Skeletal muscle satellite cell (primary cell): ENCODE data around the gene SYK. TPM values are rescaled to one million over a fixed set of nuclear protein-coding genes. Genes with fewer than 3 reads are reported as not detected.
"Not testable (repeated sequence)": the region's sequence is repeated elsewhere in the genome, so short reads cannot be mapped to it uniquely, and the experiment has no call there.

ENCODE experiments used
- H3K27me3 ChIP-seq: 2 replicates; pipeline ENCODE4 v1.7.0; 2013; ENCODE audit warnings: low read length; ENCODE audit not compliant: control insufficient read depth, insufficient read depth
- H3K36me3 ChIP-seq: 2 replicates; pipeline ENCODE4 v1.7.0; 2013; ENCODE audit warnings: mild to moderate bottlenecking, control low read depth, low read length; ENCODE audit not compliant: insufficient read depth
- H3K4me1 ChIP-seq: 2 replicates; pipeline ENCODE4 v1.7.0; 2013; ENCODE audit warnings: low read length; ENCODE audit not compliant: control insufficient read depth, insufficient read depth
- H3K4me2 ChIP-seq: 2 replicates; pipeline ENCODE4 v1.7.0; 2013; ENCODE audit warnings: mild to moderate bottlenecking, low read length
- H3K4me3 ChIP-seq: 2 replicates; pipeline ENCODE4 v1.7.0; 2013; ENCODE audit warnings: low read length
- H3K9ac ChIP-seq: 2 replicates; pipeline ENCODE4 v1.7.0; 2013; ENCODE audit warnings: mild to moderate bottlenecking, low read depth, low read length, moderate library complexity
- H3K9me3 ChIP-seq: replicated peaks from 2 replicates; pipeline ENCODE4 v1.7.0; 2013; ENCODE audit warnings: mild to moderate bottlenecking, control low read depth, low read length
- total RNA-seq: library from RNA; depleted of rRNA; stranded (reverse); fragments of >200 nt; gene quantifications from 2 replicates; pipeline ENCODE4 v1.2.3, GENCODE V29; 2012; rRNA removed

The SYK gene
- total RNA-seq, result not detected in 2 replicates

- H3K4me2 ChIP-seq, result no peak within 1 kb of the TSS
Measured at GRCh38 chr9:90801241-90801972, at the start of gene SYK. TSS of gene SYK (plus strand) at chr9:90801819. CDS start at chr9:90843899, 42,080 bp downstream.

GRCh38 chr9:90755514-90756371, 45.9 kb upstream of the SYK start:
- H3K9me3 ChIP-seq, H3K36me3 ChIP-seq, H3K9ac ChIP-seq, H3K4me3 ChIP-seq, H3K4me2 ChIP-seq, H3K27me3 ChIP-seq, H3K4me1 ChIP-seq: not testable (repeated sequence)

More at GRCh38 chr9:90801241-90801972, at the start of gene SYK:
- H3K4me1 ChIP-seq, result no peaks in the 10 kb centered on the region
- no peaks in the 10 kb centered on the region for H3K9me3 ChIP-seq
- H3K4me3 ChIP-seq, result no peak within 1 kb of the TSS
- H3K9ac ChIP-seq, result no peak within 1 kb of the TSS
- peaks cover 33% of the 10 kb centered on the region for H3K27me3 ChIP-seq
- no peaks in the 10 kb centered on the region for H3K36me3 ChIP-seq

- H3K36me3 ChIP-seq, H3K9me3 ChIP-seq, H3K4me3 ChIP-seq, H3K4me2 ChIP-seq, H3K27me3 ChIP-seq, H3K4me1 ChIP-seq, H3K9ac ChIP-seq: not testable (repeated sequence)
Measured at GRCh38 chr9:90760577-90760976, 41.0 kb upstream of the SYK start.

GRCh38 chr9:90766731-90767130, 34.9 kb upstream of the SYK start:
- Histone ChIP-seq H3K9me3 (no peaks in the 10 kb centered on the region), H3K4me2 (no peak overlapping the region), H3K36me3 (no peaks in the 10 kb centered on the region), H3K4me3 (no peak overlapping the region), H3K27me3 (no peaks in the 10 kb centered on the region), H3K9ac (no peak overlapping the region), H3K4me1 (no peaks in the 10 kb centered on the region)

- Histone ChIP-seq H3K4me3 (no peak overlapping the region), H3K27me3 (no peaks in the 10 kb centered on the region), H3K4me1 (no peaks in the 10 kb centered on the region), H3K9ac (no peak overlapping the region), H3K4me2 (no peak overlapping the region), H3K36me3 (no peaks in the 10 kb centered on the region), H3K9me3 (no peaks in the 10 kb centered on the region)
Measured at GRCh38 chr9:90767523-90768100, 34.0 kb upstream of the SYK start.

- Histone ChIP-seq H3K9me3 (no peaks in the 10 kb centered on the region), H3K4me3 (no peak overlapping the region), H3K27me3 (no peaks in the 10 kb centered on the region), H3K4me2 (no peak overlapping the region), H3K9ac (no peak overlapping the region), H3K36me3 (no peaks in the 10 kb centered on the region), H3K4me1 (no peaks in the 10 kb centered on the region)
Measured at GRCh38 chr9:90770182-90770738, 31.4 kb upstream of the SYK start.

- no peaks in the 10 kb centered on the region for H3K9me3 ChIP-seq
- no peaks in the 10 kb centered on the region for H3K4me1 ChIP-seq
- no peaks in the 10 kb centered on the region for H3K36me3 ChIP-seq
- no peak overlapping the region for H3K4me2 ChIP-seq
- H3K9ac ChIP-seq, result no peak overlapping the region
- no peak overlapping the region for H3K4me3 ChIP-seq
- H3K27me3 ChIP-seq, result no peaks in the 10 kb centered on the region
Measured at GRCh38 chr9:90770927-90771326, 30.7 kb upstream of the SYK start.

- no peaks in the 10 kb centered on the region for H3K27me3 ChIP-seq
- H3K9me3 ChIP-seq, result no peaks in the 10 kb centered on the region
- H3K4me3 ChIP-seq, result no peak overlapping the region
- H3K9ac ChIP-seq, result no peak overlapping the region
- H3K36me3 ChIP-seq, result no peaks in the 10 kb centered on the region
- H3K4me2 ChIP-seq, result no peak overlapping the region
- H3K4me1 ChIP-seq, result no peaks in the 10 kb centered on the region
Measured at GRCh38 chr9:90772386-90772785, 29.2 kb upstream of the SYK start.

- Histone ChIP-seq H3K4me2 (no peak overlapping the region), H3K4me3 (no peak overlapping the region), H3K9ac (no peak overlapping the region), H3K4me1 (no peaks in the 10 kb centered on the region), H3K9me3 (no peaks in the 10 kb centered on the region), H3K36me3 (no peaks in the 10 kb centered on the region), H3K27me3 (no peaks in the 10 kb centered on the region)
Measured at GRCh38 chr9:90773617-90774016, 28.0 kb upstream of the SYK start.

- Histone ChIP-seq H3K9ac (no peak overlapping the region), H3K4me3 (no peak overlapping the region), H3K9me3 (no peaks in the 10 kb centered on the region), H3K36me3 (no peaks in the 10 kb centered on the region), H3K4me1 (no peaks in the 10 kb centered on the region), H3K27me3 (no peaks in the 10 kb centered on the region), H3K4me2 (no peak overlapping the region)
Measured at GRCh38 chr9:90774071-90774470, 27.5 kb upstream of the SYK start.

GRCh38 chr9:90774682-90775081, 26.9 kb upstream of the SYK start:
- H3K4me2 ChIP-seq, result no peak overlapping the region
- no peak overlapping the region for H3K9ac ChIP-seq
- H3K36me3 ChIP-seq, result no peaks in the 10 kb centered on the region
- H3K27me3 ChIP-seq, result no peaks in the 10 kb centered on the region
- H3K4me3 ChIP-seq, result no peak overlapping the region
- no peaks in the 10 kb centered on the region for H3K4me1 ChIP-seq
- no peaks in the 10 kb centered on the region for H3K9me3 ChIP-seq
